Erythroblast (primary cell): ENCODE results near the gene MMGT1.

Experiments used
- DNase-seq, 2 experiments: peaks; one replicate each; lab custom pipeline; 2025; lab: John Stamatoyannopoulos, UW
- GATA1 ChIP-seq: IDR thresholded peaks from 2 replicates; pipeline ENCODE4 v1.6.1; 2011; ENCODE audit warnings: low read depth, mild to moderate bottlenecking, control low read depth, low read length, moderate library complexity
- POLR2A ChIP-seq: IDR thresholded peaks from 2 replicates; pipeline ENCODE4 v1.6.1; 2011; ENCODE audit warnings: mild to moderate bottlenecking, low read length

The MMGT1 gene

DNA sequence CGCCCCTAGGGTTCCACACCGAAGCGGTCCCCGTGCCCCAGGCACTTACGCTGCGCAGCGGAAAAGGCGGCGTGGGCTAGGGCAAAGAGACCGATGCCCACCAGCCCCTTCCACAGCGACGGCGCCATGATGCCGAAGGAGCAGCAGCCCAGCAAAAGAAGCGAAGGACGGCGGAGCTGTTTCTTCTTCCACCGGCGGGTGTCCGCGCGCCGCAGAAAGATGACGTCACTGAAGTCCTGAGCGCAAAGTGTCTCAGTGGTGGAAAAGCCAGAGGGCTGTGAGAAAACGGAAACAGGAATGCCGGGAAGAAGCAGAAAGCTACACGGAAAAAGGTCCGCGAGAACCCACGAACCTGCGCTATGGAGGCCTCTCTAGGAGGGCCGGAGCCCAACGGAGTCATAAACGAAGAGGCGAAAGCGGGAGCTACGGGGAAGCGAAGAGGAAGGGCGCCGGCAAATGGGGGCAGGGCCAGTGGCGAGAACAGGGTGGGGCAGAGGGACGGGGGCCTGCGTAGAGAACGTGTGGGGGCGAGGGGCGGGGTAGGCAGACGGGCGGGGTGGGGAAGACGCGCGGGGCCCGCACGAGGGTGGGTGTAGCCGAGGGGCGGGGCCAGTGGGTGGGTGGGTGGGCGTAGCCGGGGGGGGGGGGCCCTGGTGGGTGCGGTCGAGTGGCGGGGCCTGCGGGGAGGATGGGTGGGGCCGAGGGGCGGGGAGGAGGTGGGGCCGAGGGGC, at the start of gene MMGT1:
TSS of gene MMGT1 (minus strand) at position 441 of the 731 bp plus-strand sequence. CDS start at position 128, 313 bp downstream.
- DNase-seq: peak; percentile 88 to 89
- TF ChIP-seq POLR2A (peak; percentile 63), GATA1 (no peak)

DNA sequence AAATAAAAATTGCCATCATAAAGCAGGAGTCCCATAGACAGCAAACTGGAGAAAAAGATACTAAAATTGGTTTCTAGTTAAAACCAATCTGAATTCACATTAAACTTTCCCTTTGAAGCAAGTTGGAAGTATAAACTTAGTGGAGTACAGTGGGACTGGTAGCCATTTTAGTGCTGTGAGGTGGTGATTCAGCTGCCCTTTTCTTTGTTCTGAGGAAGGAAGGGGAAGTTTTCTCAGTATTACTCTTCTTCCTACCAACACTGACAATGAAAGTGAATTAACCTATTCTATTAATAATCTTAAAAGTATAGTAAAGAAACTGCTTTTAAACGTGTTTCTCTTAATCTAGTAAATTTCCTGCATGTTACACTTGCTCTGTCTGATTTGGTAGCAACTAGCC, 48.1 kb upstream of the MMGT1 start:
- DNase-seq: no peak
- no peak for TF ChIP-seq GATA1
- no peak for TF ChIP-seq POLR2A

DNA sequence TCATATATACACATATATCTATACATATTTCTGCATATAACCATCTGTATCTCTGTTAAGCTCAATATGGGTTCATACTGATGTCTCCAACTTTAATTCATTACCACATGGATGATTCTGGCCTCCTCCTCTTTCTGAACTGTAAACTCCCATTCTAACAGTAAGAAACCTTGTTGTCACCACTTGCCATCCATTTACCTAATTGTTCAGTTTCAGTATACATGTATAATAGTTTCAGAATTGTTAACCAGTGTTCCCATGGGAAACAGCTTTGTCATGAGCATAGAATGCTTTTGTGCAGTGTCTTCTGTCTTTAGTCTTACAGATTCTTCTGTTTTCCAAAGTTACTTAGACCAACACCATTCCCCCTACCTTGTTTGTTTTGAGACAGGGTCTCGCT, 47.4 kb upstream of the MMGT1 start:
- DNase-seq: no peak
- no peak for TF ChIP-seq GATA1
- no peak for TF ChIP-seq POLR2A

DNA sequence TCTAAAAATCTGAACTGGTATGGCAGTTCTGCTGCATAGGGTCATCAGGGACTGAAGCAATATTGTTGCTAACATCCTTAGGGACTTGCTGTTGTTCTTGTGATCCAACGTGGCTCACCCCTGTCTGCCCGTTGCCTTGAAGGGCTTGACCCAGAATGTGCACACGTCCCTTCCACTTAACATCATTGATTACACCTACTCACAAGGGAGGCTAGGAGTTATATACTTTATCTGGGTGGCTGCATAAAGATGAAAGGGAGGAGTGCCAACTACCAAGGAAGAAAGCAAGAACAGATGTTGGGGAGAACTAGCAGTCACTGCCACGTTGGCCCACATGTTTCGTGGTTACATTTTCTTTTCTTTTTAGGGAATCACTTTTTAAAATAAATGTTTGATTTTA, 45.4 kb upstream of the MMGT1 start:
- DNase-seq: peak in 1 of 2 experiments; percentile 41
- TF ChIP-seq POLR2A (no peak), GATA1 (no peak)

DNA sequence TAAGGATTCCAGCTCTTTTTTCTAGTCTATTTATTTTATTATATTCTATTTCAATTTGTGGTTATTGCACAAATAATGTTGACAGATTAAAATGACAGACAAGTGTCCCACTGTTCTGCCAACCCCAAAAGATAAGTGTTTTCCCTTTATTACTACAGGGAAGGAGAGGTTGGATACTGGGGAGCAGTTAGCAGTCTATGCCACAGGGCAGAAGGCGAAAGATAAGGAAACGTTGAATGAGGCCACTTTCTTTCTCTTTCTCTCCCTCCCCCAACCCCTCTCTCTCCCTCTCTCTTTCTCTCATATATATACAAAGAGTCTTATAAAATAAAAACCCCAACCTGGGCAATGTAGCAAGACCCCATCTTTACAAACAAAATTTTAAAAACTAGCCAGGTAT, 43.1 kb upstream of the MMGT1 start:
- peak; percentile 14 to 49 for DNase-seq
- no peak for TF ChIP-seq GATA1
- no peak for TF ChIP-seq POLR2A

DNA sequence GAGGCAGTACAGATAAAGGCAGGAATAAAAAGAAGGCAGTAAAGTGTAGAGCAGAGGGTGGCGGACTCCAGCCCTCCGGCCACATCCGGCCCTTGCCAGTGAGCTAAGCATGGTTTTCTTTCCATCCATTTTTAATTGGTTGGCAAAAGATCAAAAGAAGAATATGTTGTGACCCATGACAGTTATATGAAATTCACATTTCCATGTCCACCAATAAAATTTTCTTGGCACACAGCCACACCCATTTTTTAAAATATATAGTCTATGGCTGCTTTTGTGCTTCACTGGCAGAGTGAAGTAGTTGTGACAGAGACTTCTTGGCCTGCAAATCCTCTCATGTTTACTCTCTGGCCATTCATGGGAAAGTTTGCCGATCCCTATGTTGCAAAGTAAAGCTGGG, 41.2 kb upstream of the MMGT1 start:
- no peak for TF ChIP-seq GATA1
- no peak for TF ChIP-seq POLR2A
- no peak for DNase-seq

DNA sequence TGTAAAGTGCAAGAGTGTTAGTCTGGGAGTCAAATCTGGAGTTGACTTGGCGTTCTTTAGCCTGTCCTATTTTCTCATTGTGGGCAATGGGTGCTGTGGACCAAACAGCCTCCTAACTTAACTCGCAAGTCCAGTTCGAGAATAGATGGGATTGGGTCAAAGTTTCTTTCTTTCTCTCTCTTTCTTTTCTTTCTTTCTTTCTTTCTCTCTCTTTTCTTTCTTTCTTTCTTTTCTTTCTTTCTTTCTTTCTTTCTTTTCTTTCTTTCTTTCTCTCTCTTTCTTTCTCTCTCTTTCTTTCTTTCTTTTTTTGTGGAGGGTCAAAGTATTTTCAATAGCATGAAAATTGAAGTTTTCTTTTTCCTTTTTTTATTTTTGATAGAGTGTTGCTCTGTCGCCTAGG, 14.5 kb upstream of the MMGT1 start:
- TF ChIP-seq POLR2A (no peak), GATA1 (no peak)
- no peak for DNase-seq

DNA sequence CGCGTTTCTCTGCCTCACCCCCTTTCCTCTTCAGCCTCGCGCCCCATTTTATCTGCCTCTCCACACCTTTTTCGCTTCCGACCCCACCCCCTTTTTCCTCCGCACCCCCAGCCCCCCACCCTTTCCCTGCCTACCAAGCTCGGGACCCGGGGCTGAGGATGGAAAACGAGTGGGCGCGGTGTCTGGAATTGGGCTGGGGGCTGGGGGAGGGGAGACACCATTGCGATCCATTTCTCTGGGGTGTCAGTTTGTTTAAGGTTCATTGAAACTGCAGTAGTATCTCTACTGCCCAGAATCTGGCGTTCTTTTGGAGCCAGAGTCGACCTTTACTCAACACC, 12.2 kb upstream of the MMGT1 start:
- TF ChIP-seq GATA1 (no peak), POLR2A (no peak)
- peak in 1 of 2 experiments; percentile 16 for DNase-seq

DNA sequence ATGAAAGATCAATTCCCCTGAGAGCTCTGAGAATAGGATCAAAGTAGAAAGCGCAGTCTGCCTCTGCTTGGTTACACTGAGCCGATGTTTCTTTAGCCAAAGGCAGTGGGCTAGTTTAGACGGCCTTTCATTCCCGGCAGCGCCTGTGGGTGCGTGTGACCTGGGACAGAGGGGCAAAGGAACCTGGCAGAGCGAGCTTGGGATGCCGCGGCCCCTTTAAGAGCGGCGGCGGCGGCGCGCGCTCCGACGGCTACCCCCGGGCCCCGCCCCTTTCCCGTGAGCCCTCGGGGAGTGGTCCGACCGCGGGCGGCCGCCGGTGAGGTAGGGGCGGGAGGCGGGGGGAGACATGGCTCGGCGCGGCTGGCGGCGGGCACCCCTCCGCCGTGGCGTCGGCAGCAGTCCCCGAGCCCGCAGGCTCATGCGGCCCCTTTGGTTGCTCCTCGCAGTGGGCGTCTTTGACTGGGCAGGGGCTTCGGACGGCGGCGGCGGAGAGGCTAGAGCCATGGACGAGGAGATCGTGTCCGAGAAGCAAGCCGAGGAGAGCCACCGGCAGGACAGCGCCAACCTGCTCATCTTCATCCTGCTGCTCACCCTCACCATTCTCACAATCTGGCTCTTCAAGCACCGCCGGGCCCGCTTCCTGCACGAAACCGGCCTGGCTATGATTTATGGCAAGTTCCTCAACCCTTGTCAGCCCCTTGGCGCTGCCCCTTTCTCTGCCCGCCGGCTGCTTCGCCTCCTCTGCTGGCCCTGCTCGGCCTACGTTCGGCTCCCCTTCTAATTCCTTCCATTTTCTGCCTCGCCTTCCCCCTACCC, 11.6 kb upstream of the MMGT1 start, which contains the start of gene SLC9A6:
TSS of gene SLC9A6 (plus strand) at position 279 of the 816 bp plus-strand sequence. CDS start at position 503, 224 bp downstream.
- TF ChIP-seq POLR2A: no peak
- no peak for TF ChIP-seq GATA1
- peak; percentile 69 to 78 for DNase-seq

DNA sequence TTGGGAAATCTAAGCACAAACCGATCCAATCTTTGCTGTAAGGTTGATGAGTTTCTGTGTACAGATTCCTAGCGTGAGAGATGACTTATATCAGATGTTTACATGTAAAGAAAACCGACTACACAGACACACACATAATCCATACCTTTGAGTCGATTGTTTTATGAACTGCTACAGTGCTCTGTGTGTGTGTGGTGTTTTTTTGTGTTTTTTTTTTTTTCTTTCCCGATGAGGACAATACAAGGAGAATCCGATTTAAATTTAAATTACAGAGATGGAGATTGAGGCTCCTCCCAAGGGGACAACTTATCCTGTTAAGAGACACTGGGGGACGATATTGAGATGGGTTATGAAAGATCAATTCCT, 11.0 kb upstream of the MMGT1 start:
- peak in 1 of 2 experiments; percentile 20 for DNase-seq

DNA sequence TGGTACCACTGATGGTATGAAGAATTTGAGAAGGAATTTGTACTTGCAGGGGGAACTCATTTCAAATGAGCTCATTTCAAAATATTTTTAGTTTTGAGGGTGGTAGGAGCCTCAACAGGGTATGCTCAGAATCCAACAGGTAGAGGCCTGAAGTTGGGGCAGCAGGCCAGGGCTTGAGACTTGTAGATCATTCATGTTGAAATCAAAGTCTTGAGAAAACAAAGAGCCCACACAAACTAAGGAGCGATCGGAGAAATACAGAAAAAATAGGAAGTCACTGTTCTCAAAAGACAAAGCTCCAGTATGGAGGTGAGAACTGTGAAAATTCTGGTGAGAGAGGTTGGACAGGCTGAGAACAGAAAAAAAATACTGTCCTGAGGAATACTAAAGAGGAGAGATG, 10.5 kb upstream of the MMGT1 start:
- no peak for TF ChIP-seq GATA1
- TF ChIP-seq POLR2A: no peak
- DNase-seq: no peak

More for the DNA sequence above, 11.0 kb upstream of the MMGT1 start:
- TF ChIP-seq GATA1 (no peak), POLR2A (no peak)

DNA sequence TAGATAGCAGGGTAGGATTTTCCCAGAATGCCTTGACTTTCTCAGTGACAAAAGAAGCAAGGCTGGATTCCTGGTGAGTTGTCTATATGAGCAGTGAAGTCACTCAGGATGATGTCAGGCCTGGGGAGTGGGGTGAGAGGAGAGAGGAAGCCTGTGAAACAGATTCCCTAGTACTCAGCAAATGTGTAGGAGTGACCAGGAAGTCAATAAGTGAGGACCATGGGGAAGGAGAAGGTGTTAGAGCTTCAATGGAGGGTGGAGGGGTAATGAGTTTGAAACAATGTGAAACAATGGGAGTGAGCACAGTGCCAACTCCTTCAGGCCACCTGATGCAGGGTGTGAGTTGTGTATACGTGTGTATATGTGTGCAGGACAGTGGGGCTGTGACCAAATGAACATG, 9.1 kb upstream of the MMGT1 start:
- DNase-seq: no peak
- no peak for TF ChIP-seq POLR2A
- no peak for TF ChIP-seq GATA1

DNA sequence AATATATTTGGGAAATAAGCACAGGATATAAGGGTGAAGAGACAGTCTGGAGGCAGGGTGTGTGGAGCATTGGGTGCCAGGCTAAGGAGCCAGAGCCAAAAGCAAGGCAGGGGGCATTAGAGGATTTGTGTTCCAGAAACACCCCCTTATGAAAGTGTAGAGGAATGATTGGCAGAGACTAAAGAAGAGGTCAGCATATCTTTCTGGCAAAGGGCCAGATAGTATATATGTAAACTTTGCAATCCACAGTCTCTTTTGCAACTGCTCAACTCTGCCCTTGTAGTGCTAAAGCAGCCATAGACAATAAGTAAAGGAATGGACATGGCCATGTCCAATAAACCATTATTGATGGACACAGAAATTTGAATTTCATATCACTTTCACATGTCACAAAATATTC, 7.9 kb upstream of the MMGT1 start:
- DNase-seq: peak; percentile 1 to 21

DNA sequence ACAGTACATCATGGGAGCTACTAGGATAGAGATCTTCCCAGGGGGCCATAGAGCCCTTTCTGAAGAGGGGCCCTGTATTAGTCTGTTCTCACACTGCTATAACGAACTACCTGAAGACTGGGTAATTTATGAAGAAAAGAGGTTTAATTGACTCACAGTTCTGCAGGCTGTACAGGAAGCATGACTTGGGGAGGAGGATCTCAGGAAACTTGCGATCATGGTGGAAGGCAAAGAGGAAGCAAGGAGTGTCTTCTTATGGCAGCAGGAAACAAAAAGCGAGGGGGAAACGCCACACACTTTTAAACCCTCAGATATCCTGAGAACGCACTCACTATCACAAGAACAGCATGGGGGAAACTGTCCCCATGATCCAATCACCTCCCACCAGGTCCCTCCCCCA, 7.2 kb upstream of the MMGT1 start:
- TF ChIP-seq POLR2A: no peak
- TF ChIP-seq GATA1: no peak
- no peak for DNase-seq

More for the DNA sequence above, 7.9 kb upstream of the MMGT1 start:
- TF ChIP-seq GATA1 (no peak), POLR2A (no peak)
